H9 (cell line): ENCODE measurements around the gene CYTL1. TPM values are rescaled to one million over a fixed set of nuclear protein-coding genes. Genes with fewer than 3 reads are reported as not detected.

Source experiments
- DNase-seq: peaks from one replicate; pipeline ENCODE4 v3.0.0-alpha.2; 2017
- H2AFZ ChIP-seq: one replicate; pipeline ENCODE4 v1.6.1; 2013; ENCODE audit warnings: mild to moderate bottlenecking, low read length, control low read depth, moderate library complexity
- H2AK5ac ChIP-seq: 2 replicates; pipeline ENCODE4 v1.6.1; 2013; ENCODE audit warnings: low read length, control low read depth, mixed read lengths; ENCODE audit not compliant: insufficient read length
- H2BK120ac ChIP-seq: one replicate; pipeline ENCODE4 v1.6.1; 2013; ENCODE audit warnings: low read depth, mild to moderate bottlenecking, low read length, control low read depth, inconsistent platforms; ENCODE audit not compliant: poor library complexity, severe bottlenecking
- H2BK12ac ChIP-seq: 2 replicates; pipeline ENCODE4 v1.6.1; 2013; ENCODE audit warnings: low read length, control low read depth, mixed read lengths, low read depth; ENCODE audit not compliant: insufficient read length
- H2BK15ac ChIP-seq: 2 replicates; pipeline ENCODE4 v1.6.1; 2013; ENCODE audit warnings: low read depth, low read length, control low read depth
- H2BK20ac ChIP-seq: one replicate; pipeline ENCODE4 v1.6.1; 2013; ENCODE audit warnings: low read depth, mild to moderate bottlenecking, low read length, control low read depth, inconsistent platforms; ENCODE audit not compliant: poor library complexity, severe bottlenecking
- H2BK5ac ChIP-seq: 2 replicates; pipeline ENCODE4 v1.6.1; 2013; ENCODE audit warnings: low read length, control low read depth, mixed read lengths; ENCODE audit not compliant: insufficient read length
- H3K14ac ChIP-seq: 2 replicates; pipeline ENCODE4 v1.6.1; 2013; ENCODE audit warnings: low read length, control low read depth; ENCODE audit not compliant: insufficient read depth
- H3K18ac ChIP-seq: 2 replicates; pipeline ENCODE4 v1.6.1; 2013; ENCODE audit warnings: low read depth, mild to moderate bottlenecking, mixed read lengths, low read length, control low read depth; ENCODE audit not compliant: insufficient read length
- H3K23ac ChIP-seq: 2 replicates; pipeline ENCODE4 v1.6.1; 2013; ENCODE audit warnings: low read length, control low read depth, mixed read lengths, low read depth; ENCODE audit not compliant: insufficient read length
- H3K23me2 ChIP-seq: 2 replicates; pipeline ENCODE4 v1.6.1; 2013; ENCODE audit warnings: low read depth, mild to moderate bottlenecking, mixed read lengths, low read length, control low read depth; ENCODE audit not compliant: insufficient read length, poor library complexity, severe bottlenecking
- H3K27ac ChIP-seq: 2 replicates; pipeline ENCODE4 v1.5.1; 2013; ENCODE audit warnings: low read length, control low read depth, mixed read lengths, low read depth; ENCODE audit not compliant: insufficient read length
- H3K27me3 ChIP-seq: 2 replicates; pipeline ENCODE4 v1.6.1; 2013; ENCODE audit warnings: low read length, control low read depth, inconsistent platforms; ENCODE audit not compliant: insufficient read depth
- H3K4ac ChIP-seq: 2 replicates; pipeline ENCODE4 v1.6.1; 2013; ENCODE audit warnings: low read depth, mild to moderate bottlenecking, control low read depth, inconsistent platforms, low read length, moderate library complexity
- H3K4me1 ChIP-seq: 2 replicates; pipeline ENCODE4 v1.6.1; 2013; ENCODE audit warnings: low read length, control low read depth, inconsistent platforms; ENCODE audit not compliant: insufficient read depth
- H3K4me2 ChIP-seq: 2 replicates; pipeline ENCODE4 v1.6.1; 2013; ENCODE audit warnings: low read length, control low read depth, mixed read lengths; ENCODE audit not compliant: insufficient read length, insufficient read depth
- H3K56ac ChIP-seq: 2 replicates; pipeline ENCODE4 v1.6.1; 2013; ENCODE audit warnings: low read depth, mild to moderate bottlenecking, mixed read lengths, low read length, control low read depth; ENCODE audit not compliant: insufficient read length
- H3K79me1 ChIP-seq: 2 replicates; pipeline ENCODE4 v1.6.1; 2013; ENCODE audit warnings: low read depth, mild to moderate bottlenecking, moderate library complexity, low read length, control low read depth, inconsistent platforms; ENCODE audit not compliant: insufficient read depth, poor library complexity, severe bottlenecking
- H3K79me2 ChIP-seq: 2 replicates; pipeline ENCODE4 v1.6.1; 2013; ENCODE audit warnings: low read length, control low read depth, inconsistent platforms; ENCODE audit not compliant: insufficient read depth
- H3K9ac ChIP-seq: 2 replicates; pipeline ENCODE4 v1.6.1; 2013; ENCODE audit warnings: low read length, control low read depth, mixed read lengths; ENCODE audit not compliant: insufficient read length; ENCODE audit errors: extremely low read depth
- H3K9me3 ChIP-seq: one replicate; pipeline ENCODE4 v1.6.1; 2013; ENCODE audit warnings: low read depth, low read length, inconsistent platforms; ENCODE audit not compliant: control insufficient read depth
- H3T11ph ChIP-seq: one replicate; pipeline ENCODE4 v1.6.1; 2013; ENCODE audit warnings: mild to moderate bottlenecking, low read length, control low read depth, inconsistent platforms
- H4K20me1 ChIP-seq: one replicate; pipeline ENCODE4 v1.6.1; 2013; ENCODE audit not compliant: control insufficient read depth, insufficient read length, insufficient read depth
- H4K5ac ChIP-seq: 2 replicates; pipeline ENCODE4 v1.6.1; 2013; ENCODE audit warnings: low read depth, mild to moderate bottlenecking, mixed read lengths, low read length, control low read depth; ENCODE audit not compliant: insufficient read length
- H4K8ac ChIP-seq: replicated peaks from 2 replicates; pipeline ENCODE4 v1.6.1; 2013; ENCODE audit warnings: low read length, control low read depth, mixed read lengths, low read depth; ENCODE audit not compliant: insufficient read length
- H4K91ac ChIP-seq: 2 replicates; pipeline ENCODE4 v1.6.1; 2013; ENCODE audit warnings: low read depth, mild to moderate bottlenecking, moderate library complexity, mixed read lengths, low read length, control low read depth; ENCODE audit not compliant: insufficient read length
- H3K27ac Mint-ChIP-seq, 3 experiments: 2 replicates in 2 of 3; 3 replicates in 1 of 3; pipeline ENCODE4 v1.8.0; 2020 to 2021; ENCODE audit warnings: mixed read lengths in 3 of 3, mild to moderate bottlenecking in 1 of 3, moderate library complexity in 1 of 3
- H3K27me3 Mint-ChIP-seq: 2 replicates; pipeline ENCODE4 v1.8.0; 2021; ENCODE audit warnings: low read depth, mild to moderate bottlenecking, moderate library complexity, mixed read lengths
- H3K36me3 Mint-ChIP-seq, 3 experiments: 2 replicates in 2 of 3; 3 replicates in 1 of 3; pipeline ENCODE4 v1.8.0; 2020 to 2021; ENCODE audit warnings: low read depth in 3 of 3, mixed read lengths in 3 of 3; ENCODE audit not compliant: insufficient read depth in 1 of 3
- H3K4me1 Mint-ChIP-seq, 2 experiments: 2 replicates each; pipeline ENCODE4 v1.8.0; 2020; ENCODE audit warnings: mixed read lengths in 2 of 2
- H3K4me3 Mint-ChIP-seq, 2 experiments: 2 replicates in 1 of 2; 3 replicates in 1 of 2; pipeline ENCODE4 v1.8.0; 2020 to 2021; ENCODE audit warnings: mild to moderate bottlenecking in 2 of 2, mixed read lengths in 2 of 2, moderate library complexity in 1 of 2
- H3K9me3 Mint-ChIP-seq, 2 experiments: 2 replicates in 1 of 2; 3 replicates in 1 of 2; pipeline ENCODE4 v1.8.0; 2020; ENCODE audit warnings: mild to moderate bottlenecking in 2 of 2, mixed read lengths in 2 of 2, moderate library complexity in 1 of 2
- CTCF ChIP-seq: fragments of 200-600 bp; sonication (generic); conservative IDR thresholded peaks from 3 replicates; pipeline ENCODE4 v1.8.0; 2021; ENCODE audit warnings: antibody characterized with exemption, mild to moderate bottlenecking
- WGBS: extraction: QIAGEN DNeasy Blood & Tissue Kit; methylation state at CpG from one replicate; pipeline ENCODE4 v1.1.7; 2013; ENCODE audit warnings: missing lambda C conversion rate, low lambda C conversion rate, mixed read lengths; ENCODE audit not compliant: insufficient read length; ENCODE audit errors: extremely low coverage; 5-methylcytosine and 5-hydroxymethylcytosine counted together
- total RNA-seq: library from RNA; stranded (reverse); gene quantifications from 2 replicates; pipeline ENCODE4 v1.2.1, GENCODE V29; 2021

CYTL1 gene
- total RNA-seq, 1 experiment from 2014 or later: 1.7 TPM

GRCh38 chr4:5003918-5004317, 15.3 kb downstream of the CYTL1 start:
- WGBS: no CpG with 5 or more reads among the region's 3 CpGs
- H3K9me3 Mint-ChIP-seq: no peaks in the 10 kb centered on the region
- peaks cover 30% of the 10 kb centered on the region for H3K27me3 Mint-ChIP-seq

More at GRCh38 chr4:5003918-5004317, 15.3 kb downstream of the CYTL1 start:
- Mint-ChIP-seq H3K36me3 (no peaks in the 10 kb centered on the region), H3K4me1 (peaks cover 0 to 4% of the 10 kb centered on the region in 2 experiments; a peak in 1 of 4 replicates), H3K27ac (no peak overlapping the region), H3K4me3 (no peak overlapping the region)
- Histone ChIP-seq H2BK5ac (no peak overlapping the region), H3K27ac (no peak overlapping the region), H2AFZ (no peak overlapping the region), H3K9ac (no peak overlapping the region), H3K9me3 (no peaks in the 10 kb centered on the region), H3K4me2 (no peak overlapping the region), H4K5ac (no peak overlapping the region), H2BK15ac (no peak overlapping the region), H3K27me3 (no peaks in the 10 kb centered on the region; the same call in 1 of the 2 replicates), H4K8ac (no peak overlapping the region), H2BK120ac (no peak overlapping the region), H2BK12ac (no peak overlapping the region), H3T11ph (no peak overlapping the region), H3K4ac (no peak overlapping the region), H4K20me1 (no peaks in the 10 kb centered on the region), H3K79me2 (no peaks in the 10 kb centered on the region), H2AK5ac (no peak overlapping the region), H4K91ac (no peak overlapping the region), H3K79me1 (no peaks in the 10 kb centered on the region), H2BK20ac (no peak overlapping the region), H3K4me1 (no peaks in the 10 kb centered on the region), H3K56ac (no peak overlapping the region), H3K23ac (no peak overlapping the region), H3K23me2 (no peaks in the 10 kb centered on the region), H3K14ac (no peak overlapping the region), H3K18ac (no peak overlapping the region)
- TF ChIP-seq CTCF: no peak
- DNase-seq: peak; percentile 6
